ELR (cell line): ENCODE measurements around the gene FADS1.

Source experiments
- DNase-seq: peaks from one replicate; pipeline ENCODE4 v3.0.0-alpha.2; 2015; ENCODE audit warnings: low read depth

FADS1 gene

GRCh38 chr11:61816736-61817455 lies at the start of gene FADS1:
Gene FADS1 (minus strand): TSS chr11:61817003. CDS start chr11:61816929, 74 bp downstream.
- peak; percentile 96 for DNase-seq

DNA sequence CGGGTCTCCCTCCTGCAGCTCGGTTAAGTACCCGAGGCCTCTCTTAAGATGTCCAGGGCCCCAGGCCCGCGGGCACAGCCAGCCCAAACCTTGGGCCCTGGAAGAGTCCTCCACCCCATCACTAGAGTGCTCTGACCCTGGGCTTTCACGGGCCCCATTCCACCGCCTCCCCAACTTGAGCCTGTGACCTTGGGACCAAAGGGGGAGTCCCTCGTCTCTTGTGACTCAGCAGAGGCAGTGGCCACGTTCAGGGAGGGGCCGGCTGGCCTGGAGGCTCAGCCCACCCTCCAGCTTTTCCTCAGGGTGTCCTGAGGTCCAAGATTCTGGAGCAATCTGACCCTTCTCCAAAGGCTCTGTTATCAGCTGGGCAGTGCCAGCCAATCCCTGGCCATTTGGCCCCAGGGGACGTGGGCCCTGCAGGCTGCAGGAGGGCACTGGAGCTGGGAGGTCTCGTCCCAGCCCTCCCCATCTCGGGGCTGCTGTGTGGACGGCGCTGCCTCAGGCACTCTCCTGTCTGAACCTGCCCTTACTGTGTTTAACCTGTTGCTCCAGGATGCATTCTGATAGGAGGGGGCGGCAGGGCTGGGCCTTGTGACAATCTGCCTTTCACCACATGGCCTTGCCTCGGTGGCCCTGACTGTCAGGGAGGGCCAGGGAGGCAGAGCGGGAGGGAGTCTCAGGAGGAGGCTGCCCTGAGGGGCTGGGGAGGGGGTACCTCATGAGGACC lies 49.6 kb upstream of the FADS1 start:
- DNase-seq = no peak

- DNase-seq = no peak
These were observed 48.3 kb upstream of the FADS1 start for GRCh38 chr11:61864814-61865775.

DNA sequence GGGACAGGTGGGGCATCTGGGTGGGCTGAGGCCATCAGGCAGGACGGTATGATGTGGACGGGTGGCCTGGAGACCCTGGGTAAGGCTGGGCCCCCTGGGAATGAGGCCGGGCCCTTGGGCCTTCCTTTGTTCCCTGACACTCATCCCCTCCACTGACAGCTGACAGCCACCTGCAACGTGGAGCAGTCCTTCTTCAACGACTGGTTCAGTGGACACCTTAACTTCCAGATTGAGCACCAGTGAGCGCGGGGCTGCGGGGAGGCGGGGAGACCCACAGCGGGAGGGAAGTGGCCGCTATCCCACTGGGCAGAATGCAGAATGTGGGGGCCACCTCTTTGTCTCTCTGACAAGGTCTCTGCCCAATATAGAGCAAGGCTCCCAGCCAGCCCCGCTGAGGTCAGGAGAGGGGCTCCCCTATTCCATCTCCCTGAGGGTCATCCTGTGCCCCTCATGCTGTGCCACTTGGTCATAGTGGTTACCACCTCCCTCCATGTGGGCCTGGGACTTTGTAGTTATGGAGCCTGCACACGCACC lies 46.8 kb upstream of the FADS1 start:
- no peak for DNase-seq

GRCh38 chr11:61862714-61863547 lies 46.1 kb upstream of the FADS1 start:
- DNase-seq = peak; percentile 14

- DNase-seq = no peak
These were observed 44.8 kb upstream of the FADS1 start for GRCh38 chr11:61861634-61862033.

- peak; percentile 11 for DNase-seq
These were observed 43.5 kb upstream of the FADS1 start for GRCh38 chr11:61860054-61860903.

DNA sequence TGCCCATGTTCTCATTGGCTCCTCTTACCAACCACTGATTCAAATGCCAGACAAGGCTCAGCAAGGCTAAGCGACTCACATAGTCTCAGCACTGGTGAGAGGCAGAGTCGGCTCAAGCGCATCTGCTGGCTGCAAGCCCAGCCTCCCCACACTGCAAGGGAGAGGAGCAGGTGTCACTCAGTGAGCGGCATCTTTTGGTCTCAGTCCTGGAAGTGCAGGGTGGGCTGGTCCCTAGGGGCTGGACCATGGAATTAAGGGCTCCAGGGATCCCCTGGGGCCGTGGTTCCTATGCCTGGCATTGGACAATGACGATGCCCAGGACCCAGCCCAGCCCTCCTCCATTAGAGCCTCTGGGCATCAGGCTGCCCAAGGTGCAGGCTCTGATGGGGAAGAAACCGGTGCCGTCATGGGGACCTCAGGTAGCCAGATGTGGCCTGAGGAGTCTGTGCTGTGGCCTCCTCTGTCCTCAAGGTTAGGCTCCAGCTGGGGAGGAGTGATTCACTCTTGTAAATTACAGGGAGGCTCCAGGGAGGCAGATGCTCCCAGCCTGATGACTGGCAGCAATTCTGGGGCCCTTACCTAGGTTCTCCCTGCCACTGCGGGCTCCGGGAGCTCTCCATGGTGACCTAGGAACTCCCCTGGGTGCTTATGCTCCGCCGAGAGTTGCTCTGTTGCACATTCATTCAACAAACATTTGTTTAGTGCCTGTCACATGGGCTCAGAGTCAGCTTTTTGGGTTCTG lies 39.3 kb upstream of the FADS1 start:
- no peak for DNase-seq

- DNase-seq = no peak
These were observed 38.3 kb upstream of the FADS1 start for GRCh38 chr11:61854966-61855714.

GRCh38 chr11:61854206-61854895 lies 37.5 kb upstream of the FADS1 start:
- no peak for DNase-seq

GRCh38 chr11:61853698-61854169 lies 36.9 kb upstream of the FADS1 start:
- DNase-seq = no peak

- DNase-seq = no peak
These were observed 35.1 kb upstream of the FADS1 start for GRCh38 chr11:61851900-61852295.

- DNase-seq = no peak
These were observed 34.5 kb upstream of the FADS1 start for GRCh38 chr11:61851113-61851899.

GRCh38 chr11:61850687-61851086 lies 33.9 kb upstream of the FADS1 start:
- DNase-seq = no peak

DNA sequence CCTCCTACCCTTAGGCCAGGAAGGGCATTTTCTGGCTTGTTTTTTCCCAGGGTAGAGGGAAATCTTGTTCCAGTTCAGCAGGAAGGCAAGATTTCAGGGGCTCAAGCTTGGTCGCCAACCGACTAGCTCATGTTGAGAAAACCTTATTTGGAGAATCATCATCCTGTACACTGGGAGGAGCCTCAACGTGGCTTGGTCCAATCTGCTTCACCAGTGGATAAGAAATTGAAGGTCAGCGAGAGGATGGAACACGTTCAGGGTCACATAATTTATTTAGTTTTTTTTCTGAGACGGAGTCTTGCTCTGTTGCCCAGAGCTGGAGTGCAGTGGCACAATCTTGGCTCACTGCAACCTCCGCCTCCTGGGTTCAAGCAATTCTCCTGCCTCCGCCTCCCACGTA lies 31.8 kb upstream of the FADS1 start:
- DNase-seq = no peak

GRCh38 chr11:61847914-61848581 lies 31.2 kb upstream of the FADS1 start:
- no peak for DNase-seq
